Chondrocyte (in vitro differentiated cells): Measurements from ENCODE around the gene FAR2. TPM values are rescaled to one million over a fixed set of nuclear protein-coding genes. Genes with fewer than 3 reads are reported as not detected.
"Not testable (repeated sequence)": the region's sequence is repeated elsewhere in the genome, so short reads cannot be mapped to it uniquely, and the experiment has no call there.

Experiments used
- DNase-seq: peaks from one replicate; pipeline ENCODE4 v3.0.0; 2021; ENCODE audit warnings: mixed read lengths, low spot score
- H3K27ac Mint-ChIP-seq: one replicate; pipeline ENCODE4 v1.8.0; 2021; ENCODE audit warnings: mild to moderate bottlenecking, moderate library complexity, mixed read lengths; ENCODE audit not compliant: unreplicated experiment
- H3K27me3 Mint-ChIP-seq: 2 replicates; pipeline ENCODE4 v1.8.0; 2021; ENCODE audit warnings: low read depth, mixed read lengths
- H3K36me3 Mint-ChIP-seq: 2 replicates; pipeline ENCODE4 v1.8.0; 2021; ENCODE audit warnings: low read depth, mixed read lengths
- H3K4me1 Mint-ChIP-seq: 2 replicates; pipeline ENCODE4 v1.8.0; 2021; ENCODE audit warnings: low read depth, mild to moderate bottlenecking, mixed read lengths
- H3K4me3 Mint-ChIP-seq: one replicate; pipeline ENCODE4 v1.8.0; 2021; ENCODE audit warnings: mild to moderate bottlenecking, moderate library complexity, mixed read lengths; ENCODE audit not compliant: unreplicated experiment
- H3K9me3 Mint-ChIP-seq: 2 replicates; pipeline ENCODE4 v1.8.0; 2021; ENCODE audit warnings: low read depth, mixed read lengths
- total RNA-seq: library from RNA; stranded (reverse); gene quantifications from 3 replicates; pipeline ENCODE4 v1.2.1, GENCODE V29; 2021
- TF ChIP-seq, protein P1 (sequence below): fragments of 200-600 bp; sonication (generic); IDR thresholded peaks from 2 replicates; pipeline ENCODE4 v1.5.0; 2021; ENCODE audit warnings: antibody characterized with exemption, mild to moderate bottlenecking, moderate library complexity

FAR2 gene
- total RNA-seq, 1 donor from 2014 or later: 19.6 TPM

DNA sequence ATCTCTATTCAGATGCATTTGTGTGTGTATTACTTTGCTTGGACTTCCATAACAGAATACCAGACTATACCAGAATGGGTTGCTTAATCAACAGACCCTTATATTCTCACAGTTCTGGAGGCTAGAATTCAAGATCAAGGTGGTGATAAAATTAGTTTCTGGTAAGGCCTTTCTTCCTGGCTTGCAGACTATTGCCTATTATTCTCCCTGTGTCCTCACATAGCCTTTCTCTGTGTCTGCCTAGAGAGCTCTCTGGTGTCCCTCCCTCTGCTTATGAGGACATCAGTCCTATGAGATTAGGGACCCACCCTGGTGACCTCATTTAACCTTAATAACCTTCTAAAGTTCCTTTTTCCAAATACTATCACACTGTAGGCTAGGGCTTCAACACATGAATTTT is 106.0 kb downstream of the FAR2 start:
- TF ChIP-seq, protein P1, sequence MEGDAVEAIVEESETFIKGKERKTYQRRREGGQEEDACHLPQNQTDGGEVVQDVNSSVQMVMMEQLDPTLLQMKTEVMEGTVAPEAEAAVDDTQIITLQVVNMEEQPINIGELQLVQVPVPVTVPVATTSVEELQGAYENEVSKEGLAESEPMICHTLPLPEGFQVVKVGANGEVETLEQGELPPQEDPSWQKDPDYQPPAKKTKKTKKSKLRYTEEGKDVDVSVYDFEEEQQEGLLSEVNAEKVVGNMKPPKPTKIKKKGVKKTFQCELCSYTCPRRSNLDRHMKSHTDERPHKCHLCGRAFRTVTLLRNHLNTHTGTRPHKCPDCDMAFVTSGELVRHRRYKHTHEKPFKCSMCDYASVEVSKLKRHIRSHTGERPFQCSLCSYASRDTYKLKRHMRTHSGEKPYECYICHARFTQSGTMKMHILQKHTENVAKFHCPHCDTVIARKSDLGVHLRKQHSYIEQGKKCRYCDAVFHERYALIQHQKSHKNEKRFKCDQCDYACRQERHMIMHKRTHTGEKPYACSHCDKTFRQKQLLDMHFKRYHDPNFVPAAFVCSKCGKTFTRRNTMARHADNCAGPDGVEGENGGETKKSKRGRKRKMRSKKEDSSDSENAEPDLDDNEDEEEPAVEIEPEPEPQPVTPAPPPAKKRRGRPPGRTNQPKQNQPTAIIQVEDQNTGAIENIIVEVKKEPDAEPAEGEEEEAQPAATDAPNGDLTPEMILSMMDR: no peak
- H3K4me1 Mint-ChIP-seq: no peaks in the 10 kb centered on the region
- no peak overlapping the region for H3K27ac Mint-ChIP-seq
- no peak for DNase-seq
- H3K9me3 Mint-ChIP-seq: no peaks in the 10 kb centered on the region
- no peaks in the 10 kb centered on the region for H3K36me3 Mint-ChIP-seq
- no peak overlapping the region for H3K4me3 Mint-ChIP-seq
- no peaks in the 10 kb centered on the region for H3K27me3 Mint-ChIP-seq

- Mint-ChIP-seq H3K36me3 (peaks cover 6% of the 10 kb centered on the region), H3K27me3 (no peaks in the 10 kb centered on the region), H3K4me3 (no peak overlapping the region), H3K27ac (no peak overlapping the region), H3K9me3 (peaks cover 11% of the 10 kb centered on the region), H3K4me1 (no peaks in the 10 kb centered on the region)
- DNase-seq: peak; percentile 86
- TF ChIP-seq, protein P1: no peak
Observed at GRCh38 chr12:29256598-29256997, 107.5 kb downstream of the FAR2 start.

DNA sequence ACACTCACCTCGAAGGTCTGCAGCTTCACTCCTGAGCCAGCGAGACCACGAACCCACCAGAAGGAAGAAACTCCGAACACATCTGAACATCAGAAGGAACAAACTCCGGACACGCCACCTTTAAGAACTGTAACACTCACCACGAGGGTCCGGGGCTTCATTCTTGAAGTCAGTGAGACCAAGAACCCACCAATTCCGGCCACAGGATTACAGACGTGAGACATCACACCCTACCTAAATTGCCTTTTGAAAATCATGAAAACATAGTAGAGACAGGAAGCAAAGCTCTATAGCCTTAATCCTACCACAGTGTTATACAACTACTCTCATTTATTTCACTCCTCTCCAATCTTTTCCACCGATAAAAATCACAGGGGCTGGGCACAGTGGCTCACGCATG is 108.6 kb downstream of the FAR2 start:
- H3K4me3 Mint-ChIP-seq, H3K27ac Mint-ChIP-seq, H3K4me1 Mint-ChIP-seq, H3K36me3 Mint-ChIP-seq, DNase-seq, H3K27me3 Mint-ChIP-seq: not testable (repeated sequence)
- peaks cover 14% of the 10 kb centered on the region for H3K9me3 Mint-ChIP-seq

DNA sequence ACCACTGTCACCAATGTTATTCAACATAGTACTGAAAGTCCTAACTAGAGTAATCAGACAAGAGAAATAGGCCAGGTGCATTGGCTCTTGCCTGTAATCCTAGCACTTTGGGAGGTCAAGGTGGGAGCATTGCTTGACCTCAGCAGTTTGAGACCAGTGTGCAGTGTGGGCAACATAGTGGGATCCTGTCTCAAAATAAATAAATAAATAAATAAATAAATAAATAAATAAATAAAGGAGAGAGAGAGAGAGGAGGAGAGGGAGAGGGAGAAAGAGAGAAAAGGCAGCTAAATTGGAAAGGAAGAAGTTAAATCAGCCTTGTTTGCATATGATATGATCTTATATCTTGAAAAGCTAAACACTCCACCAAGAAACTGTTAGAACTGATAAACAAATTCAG is 115.3 kb downstream of the FAR2 start:
- Mint-ChIP-seq H3K27me3 (no peaks in the 10 kb centered on the region), H3K4me1 (no peaks in the 10 kb centered on the region), H3K36me3 (peaks cover 9% of the 10 kb centered on the region), H3K4me3 (no peak overlapping the region), H3K9me3 (peaks cover 33% of the 10 kb centered on the region), H3K27ac (no peak overlapping the region)
- no peak for DNase-seq
- TF ChIP-seq, protein P1: no peak

GRCh38 chr12:29269706-29270408 is 120.8 kb downstream of the FAR2 start:
- DNase-seq: no peak
- H3K9me3 Mint-ChIP-seq: peaks cover 5% of the 10 kb centered on the region
- H3K36me3 Mint-ChIP-seq: peaks cover 3% of the 10 kb centered on the region
- H3K27ac Mint-ChIP-seq: no peak overlapping the region
- H3K27me3 Mint-ChIP-seq: no peaks in the 10 kb centered on the region
- no peak overlapping the region for H3K4me3 Mint-ChIP-seq
- no peaks in the 10 kb centered on the region for H3K4me1 Mint-ChIP-seq
- TF ChIP-seq, protein P1: no peak

DNA sequence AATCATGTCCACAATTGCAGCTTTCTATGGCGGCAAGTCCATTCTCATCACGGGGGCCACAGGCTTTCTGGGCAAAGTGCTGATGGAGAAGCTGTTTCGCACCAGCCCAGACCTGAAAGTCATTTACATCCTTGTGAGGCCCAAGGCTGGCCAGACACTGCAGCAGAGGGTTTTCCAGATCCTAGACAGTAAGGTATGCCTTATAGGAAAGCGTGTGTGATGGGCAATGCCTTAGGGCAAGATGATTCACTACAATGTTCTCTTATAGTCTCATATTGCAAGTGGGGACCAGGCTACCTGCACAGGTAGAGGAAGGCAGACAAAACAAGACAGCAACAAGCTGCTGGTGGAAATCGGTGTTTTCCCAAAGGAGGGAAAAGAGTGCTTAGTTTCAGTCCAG is 121.4 kb downstream of the FAR2 start:
- no peaks in the 10 kb centered on the region for H3K4me1 Mint-ChIP-seq
- DNase-seq: no peak
- H3K27me3 Mint-ChIP-seq: no peaks in the 10 kb centered on the region
- H3K4me3 Mint-ChIP-seq: no peak overlapping the region
- peaks cover 3% of the 10 kb centered on the region for H3K9me3 Mint-ChIP-seq
- TF ChIP-seq, protein P1: no peak
- H3K36me3 Mint-ChIP-seq: peaks cover 3% of the 10 kb centered on the region
- no peak overlapping the region for H3K27ac Mint-ChIP-seq
